ENCODE results near the gene CFAP97D1. TPM values are rescaled to one million over a fixed set of nuclear protein-coding genes. Genes with fewer than 3 reads are reported as not detected.

CFAP97D1 gene
- total RNA-seq, 1 donor from 2014 or later: not detected

- H3K4me1 Mint-ChIP-seq: no peaks in the 10 kb centered on the region
- no peaks in the 10 kb centered on the region for H3K9me3 Mint-ChIP-seq
- H3K27me3 Mint-ChIP-seq (ENCODE audit: low read depth): no peaks in the 10 kb centered on the region
- peaks cover 38% of the 10 kb centered on the region for H3K36me3 Mint-ChIP-seq
- no peak for DNase-seq (ENCODE audit: low spot score in 2 of 2, unreplicated experiment in 2 of 2)
- TF ChIP-seq CTCF (IDR thresholded peaks at IDR 0.05; ENCODE audit: unreplicated experiment): no peak
- H3K4me3 Mint-ChIP-seq: no peak overlapping the region
- no peak overlapping the region for H3K27ac Mint-ChIP-seq
Measured at GRCh38 chr17:43768382-43768781, 11.9 kb upstream of the CFAP97D1 start.

- peaks cover 41% of the 10 kb centered on the region for H3K36me3 Mint-ChIP-seq
- H3K27me3 Mint-ChIP-seq (ENCODE audit: low read depth): no peaks in the 10 kb centered on the region
- no peak overlapping the region for H3K27ac Mint-ChIP-seq
- H3K9me3 Mint-ChIP-seq: no peaks in the 10 kb centered on the region
- no peaks in the 10 kb centered on the region for H3K4me1 Mint-ChIP-seq
- TF ChIP-seq CTCF (IDR thresholded peaks at IDR 0.05; ENCODE audit: unreplicated experiment): no peak
- no peak for DNase-seq (ENCODE audit: low spot score in 2 of 2, unreplicated experiment in 2 of 2)
- H3K4me3 Mint-ChIP-seq: no peak overlapping the region
Measured at GRCh38 chr17:43768943-43769342, 11.3 kb upstream of the CFAP97D1 start.

GRCh38 chr17:43769426-43769825 is 10.8 kb upstream of the CFAP97D1 start:
- Mint-ChIP-seq H3K27me3 (ENCODE audit: low read depth) (no peaks in the 10 kb centered on the region), H3K9me3 (no peaks in the 10 kb centered on the region), H3K36me3 (peaks cover 41% of the 10 kb centered on the region), H3K4me1 (no peaks in the 10 kb centered on the region), H3K4me3 (no peak overlapping the region), H3K27ac (no peak overlapping the region)
- no peak for TF ChIP-seq CTCF (IDR thresholded peaks at IDR 0.05; ENCODE audit: unreplicated experiment)
- no peak for DNase-seq (ENCODE audit: low spot score in 2 of 2, unreplicated experiment in 2 of 2)

- H3K27me3 Mint-ChIP-seq (ENCODE audit: low read depth): no peaks in the 10 kb centered on the region
- no peak for TF ChIP-seq CTCF (IDR thresholded peaks at IDR 0.05; ENCODE audit: unreplicated experiment)
- H3K4me1 Mint-ChIP-seq: no peaks in the 10 kb centered on the region
- no peak overlapping the region for H3K27ac Mint-ChIP-seq
- H3K9me3 Mint-ChIP-seq: no peaks in the 10 kb centered on the region
- peaks cover 41% of the 10 kb centered on the region for H3K36me3 Mint-ChIP-seq
- H3K4me3 Mint-ChIP-seq: no peak overlapping the region
- no peak for DNase-seq (ENCODE audit: low spot score in 2 of 2, unreplicated experiment in 2 of 2)
Measured at GRCh38 chr17:43769859-43770258, 10.4 kb upstream of the CFAP97D1 start.

GRCh38 chr17:43770957-43771356 is 9.3 kb upstream of the CFAP97D1 start:
- H3K27ac Mint-ChIP-seq: no peak overlapping the region
- no peaks in the 10 kb centered on the region for H3K27me3 Mint-ChIP-seq (ENCODE audit: low read depth)
- H3K4me1 Mint-ChIP-seq: no peaks in the 10 kb centered on the region
- H3K9me3 Mint-ChIP-seq: no peaks in the 10 kb centered on the region
- no peak for DNase-seq (ENCODE audit: low spot score in 2 of 2, unreplicated experiment in 2 of 2)
- no peak for TF ChIP-seq CTCF (IDR thresholded peaks at IDR 0.05; ENCODE audit: unreplicated experiment)
- H3K36me3 Mint-ChIP-seq: peaks cover 43% of the 10 kb centered on the region
- H3K4me3 Mint-ChIP-seq: no peak overlapping the region

GRCh38 chr17:43771463-43771862 is 8.8 kb upstream of the CFAP97D1 start:
- TF ChIP-seq CTCF (IDR thresholded peaks at IDR 0.05; ENCODE audit: unreplicated experiment): no peak
- H3K27me3 Mint-ChIP-seq (ENCODE audit: low read depth): no peaks in the 10 kb centered on the region
- no peaks in the 10 kb centered on the region for H3K9me3 Mint-ChIP-seq
- no peak overlapping the region for H3K27ac Mint-ChIP-seq
- peaks cover 43% of the 10 kb centered on the region for H3K36me3 Mint-ChIP-seq
- H3K4me3 Mint-ChIP-seq: no peak overlapping the region
- no peaks in the 10 kb centered on the region for H3K4me1 Mint-ChIP-seq
- no peak for DNase-seq (ENCODE audit: low spot score in 2 of 2, unreplicated experiment in 2 of 2)

Measured in mesothelial cell of epicardium (in vitro differentiated cells).